RWPE2 (cell line): Measurements from ENCODE around the gene CDHR5.

Experiments
- ATAC-seq: fragments of 200-7000 bp; cut with Tn5 transposase; 3 replicates; pipeline ENCODE4 v1.9.1; 2021; ENCODE audit warnings: low read depth
- DNase-seq: peaks from one replicate; pipeline ENCODE4 v3.0.0-alpha.2; 2020; ENCODE audit warnings: low spot score
- H3K27ac ChIP-seq: fragments of 450-650 bp; 2 replicates; pipeline ENCODE4 v1.5.1; 2017; ENCODE audit warnings: mild to moderate bottlenecking; ENCODE audit not compliant: poor library complexity, severe bottlenecking
- H3K27me3 ChIP-seq: fragments of 250-450 bp; sonication (Bioruptor Pico); 2 replicates; pipeline ENCODE4 v1.5.1; 2021; ENCODE audit warnings: mild to moderate bottlenecking, moderate library complexity; ENCODE audit not compliant: insufficient read depth, poor library complexity, severe bottlenecking
- H3K36me3 ChIP-seq: fragments of 250-450 bp; sonication (Bioruptor Pico); 2 replicates; pipeline ENCODE4 v1.5.1; 2020; ENCODE audit warnings: low read depth, mild to moderate bottlenecking, moderate library complexity
- H3K4me1 ChIP-seq: fragments of 250-450 bp; sonication (Bioruptor Pico); 2 replicates; pipeline ENCODE4 v1.5.1; 2021; ENCODE audit warnings: mild to moderate bottlenecking, moderate library complexity; ENCODE audit not compliant: insufficient read depth, poor library complexity, severe bottlenecking
- H3K4me3 ChIP-seq: fragments of 250-450 bp; sonication (Bioruptor Pico); 2 replicates; pipeline ENCODE4 v1.5.1; 2021; ENCODE audit warnings: mild to moderate bottlenecking, moderate library complexity; ENCODE audit not compliant: severe bottlenecking
- H3K9me3 ChIP-seq: fragments of 250-450 bp; sonication (Bioruptor Pico); 2 replicates; pipeline ENCODE4 v1.5.1; 2021; ENCODE audit warnings: mild to moderate bottlenecking, moderate library complexity; ENCODE audit not compliant: severe bottlenecking
- CTCF ChIP-seq: fragments of 450-650 bp; IDR thresholded peaks from one replicate; pipeline ENCODE4 v1.5.1; 2017; ENCODE audit warnings: mild to moderate bottlenecking, moderate library complexity; ENCODE audit not compliant: poor library complexity, severe bottlenecking

CDHR5 gene

DNA sequence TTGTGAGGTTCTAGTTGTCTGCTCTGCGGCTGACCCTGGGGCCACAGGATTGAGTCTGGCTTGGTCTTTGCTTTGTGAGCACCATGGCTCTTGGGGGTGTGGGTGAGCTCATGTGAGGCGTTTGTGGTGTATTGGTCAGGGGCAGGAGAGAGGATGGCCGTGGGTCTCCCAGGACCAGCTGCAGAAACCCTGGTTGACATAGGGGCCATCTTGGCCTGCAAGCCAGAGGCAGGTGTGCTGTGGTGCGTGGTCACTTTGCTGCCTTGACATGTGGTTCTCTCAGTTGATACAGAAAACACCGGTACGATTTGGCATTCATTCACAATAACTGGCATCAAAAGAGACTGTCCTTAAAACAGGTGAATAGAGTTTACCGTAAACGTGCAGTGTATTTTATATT lies 37.2 kb downstream of the CDHR5 start:
- H3K27me3 ChIP-seq: no peaks in the 10 kb centered on the region
- 0 out of 3 replicates have a peak, but pooled peaks have one; percentile 19 for ATAC-seq
- H3K4me3 ChIP-seq: no peak overlapping the region
- H3K4me1 ChIP-seq: no peaks in the 10 kb centered on the region
- no peak for DNase-seq
- TF ChIP-seq CTCF: no peak
- H3K36me3 ChIP-seq: peaks cover 70% of the 10 kb centered on the region
- no peaks in the 10 kb centered on the region for H3K9me3 ChIP-seq
- peak overlapping the region; percentile 15 for H3K27ac ChIP-seq

DNA sequence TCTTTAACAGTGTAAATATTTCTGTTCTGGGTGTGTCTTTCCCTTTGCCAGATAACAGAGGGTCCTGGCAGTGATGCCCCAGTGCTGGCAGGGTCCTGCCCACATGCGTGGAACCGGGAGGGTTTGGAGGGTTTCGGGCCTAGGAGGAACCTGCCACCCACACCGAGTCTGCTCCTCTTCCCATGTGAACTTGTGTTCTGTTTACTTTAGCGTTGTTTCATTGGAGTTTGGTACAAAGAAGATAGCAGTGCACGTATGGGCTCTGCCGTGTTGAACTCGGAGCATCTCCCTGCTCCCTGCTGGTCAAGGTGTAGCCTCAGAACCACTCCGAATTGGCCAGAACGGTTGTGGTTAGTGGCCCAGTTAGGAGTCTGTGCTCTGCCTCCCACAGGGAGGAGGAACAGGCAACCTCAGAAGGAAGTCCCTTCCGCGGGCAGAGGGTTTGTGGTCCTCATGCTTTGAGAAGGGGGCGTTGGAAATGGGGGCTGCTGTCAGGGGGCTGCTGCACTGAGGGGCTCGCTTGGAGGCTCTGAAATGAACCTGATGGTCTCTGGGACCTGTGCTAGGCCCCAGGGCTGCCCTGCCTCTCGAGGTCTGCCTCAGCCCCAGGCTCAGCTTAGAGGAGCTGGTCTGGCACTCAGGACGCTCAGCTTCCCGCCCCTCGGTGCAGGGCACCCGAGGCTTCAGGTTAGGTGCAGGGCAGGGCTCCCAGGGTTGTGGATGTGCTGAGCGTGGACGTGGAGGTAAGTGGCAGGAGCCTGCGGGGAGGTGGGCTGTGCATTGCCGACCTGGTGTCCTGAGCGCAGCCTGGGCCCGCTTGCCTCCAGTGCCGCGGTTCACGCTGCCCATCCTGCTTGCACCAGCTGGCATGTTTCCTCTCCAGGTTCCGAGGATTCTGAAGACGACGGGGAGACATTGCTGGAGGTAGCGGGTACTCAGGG lies 38.1 kb downstream of the CDHR5 start:
- Histone ChIP-seq H3K36me3 (peaks cover 70% of the 10 kb centered on the region), H3K27ac (no peak overlapping the region)

GRCh38 chr11:584287-584686 lies 40.5 kb downstream of the CDHR5 start:
- no peak for TF ChIP-seq CTCF
- DNase-seq: no peak
- Histone ChIP-seq H3K4me1 (peaks cover 4% of the 10 kb centered on the region), H3K4me3 (no peak overlapping the region), H3K27me3 (no peaks in the 10 kb centered on the region), H3K9me3 (no peaks in the 10 kb centered on the region), H3K27ac (no peak overlapping the region), H3K36me3 (peaks cover 64% of the 10 kb centered on the region)
- no peak for ATAC-seq

More for the DNA sequence above, 38.1 kb downstream of the CDHR5 start:
- H3K4me3 ChIP-seq: no peak overlapping the region
- H3K4me1 ChIP-seq: no peaks in the 10 kb centered on the region
- ATAC-seq (no peak), DNase-seq (no peak)
- H3K9me3 ChIP-seq: no peaks in the 10 kb centered on the region
- H3K27me3 ChIP-seq: no peaks in the 10 kb centered on the region
- no peak for TF ChIP-seq CTCF

GRCh38 chr11:581752-582151 lies 43.0 kb downstream of the CDHR5 start:
- H3K36me3 ChIP-seq: peaks cover 56% of the 10 kb centered on the region
- no peak for TF ChIP-seq CTCF
- no peak for DNase-seq
- no peak overlapping the region for H3K4me3 ChIP-seq
- no peaks in the 10 kb centered on the region for H3K27me3 ChIP-seq
- no peak for ATAC-seq
- no peak overlapping the region for H3K27ac ChIP-seq
- peaks cover 15% of the 10 kb centered on the region for H3K4me1 ChIP-seq
- H3K9me3 ChIP-seq: no peaks in the 10 kb centered on the region

DNA sequence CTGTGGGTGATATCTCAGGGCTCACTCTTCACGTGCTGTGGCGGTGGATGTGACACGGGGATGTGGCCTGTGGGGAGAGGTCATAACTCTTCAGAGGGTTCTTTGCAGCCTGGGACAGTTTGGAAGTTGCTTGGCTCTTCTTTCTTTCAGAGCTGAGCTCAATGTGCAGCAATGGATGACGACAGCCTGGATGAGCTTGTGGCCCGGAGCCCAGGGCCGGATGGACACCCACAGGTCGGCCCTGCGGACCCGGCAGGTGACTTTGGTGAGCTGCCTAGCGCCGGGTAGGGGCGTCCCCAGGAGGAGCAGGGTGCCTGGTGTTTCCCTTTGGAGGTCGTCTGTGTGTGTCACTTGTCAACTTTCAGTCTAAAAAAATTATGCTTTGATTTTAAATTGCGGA lies 43.4 kb downstream of the CDHR5 start:
- ATAC-seq (no peak), DNase-seq (no peak)
- no peaks in the 10 kb centered on the region for H3K9me3 ChIP-seq
- H3K27ac ChIP-seq: no peak overlapping the region
- H3K4me1 ChIP-seq: peaks cover 15% of the 10 kb centered on the region
- TF ChIP-seq CTCF: no peak
- peaks cover 54% of the 10 kb centered on the region for H3K36me3 ChIP-seq
- H3K4me3 ChIP-seq: no peak overlapping the region
- H3K27me3 ChIP-seq: no peaks in the 10 kb centered on the region
